Endothelial cell of umbilical vein (primary cell): ENCODE results near the gene SERPINA1. TPM values are rescaled to one million over a fixed set of nuclear protein-coding genes. Genes with fewer than 3 reads are reported as not detected.

Experiments used
- BruUV-seq: library from RNA; stranded (reverse); fragments of 400-500 nt; replicated peaks from 2 replicates; lab custom pipeline; 2021; lab: Mats Ljungman, UMichigan
- CTCF ChIA-PET: fragments of 300-600, 350-600 bp; sonication (Branson Sonifier 250); formaldehyde crosslinking; loops from one replicate; lab custom pipeline; 2021; ENCODE audit warnings: antibody characterized with exemption, inconsistent platforms; lab: Charles Lee
- POLR2A ChIA-PET: fragments of 300-600, 350-600 bp; sonication (Branson Sonifier 250); formaldehyde crosslinking; loops from one replicate; lab custom pipeline; 2021; ENCODE audit warnings: antibody characterized with exemption, inconsistent platforms; lab: Charles Lee
- DNase-seq: peaks from one replicate; pipeline ENCODE4 v3.0.0-alpha.2; 2011; ENCODE audit warnings: low read depth, low spot score
- FAIRE-seq: peaks from 2 replicates; lab custom pipeline; 2011; peaks lifted over from hg19 to GRCh38; lab: Jason Lieb, UNC
- H2AFZ ChIP-seq: 2 replicates; pipeline ENCODE4 v1.6.0; 2012; ENCODE audit warnings: low read depth, low read length, control low read depth, inconsistent platforms
- H3K27ac ChIP-seq: 2 replicates; pipeline ENCODE4 v1.5.1; 2011; ENCODE audit warnings: low read depth, mild to moderate bottlenecking, control low read depth, low read length, moderate library complexity; ENCODE audit not compliant: insufficient read depth
- H3K27me3 ChIP-seq, 2 experiments: 2 replicates each; pipeline versions ENCODE4 v1.6.0 to v1.6.1; 2011; ENCODE audit warnings: low read length in 2 of 2, mixed read lengths in 1 of 2; ENCODE audit not compliant: control insufficient read depth in 2 of 2, insufficient read depth in 2 of 2
- H3K36me3 ChIP-seq, 2 experiments: 2 replicates in 1 of 2; 3 replicates in 1 of 2; pipeline ENCODE4 v1.5.1; 2011; ENCODE audit warnings: low read length in 2 of 2, mild to moderate bottlenecking in 1 of 2, moderate library complexity in 1 of 2; ENCODE audit not compliant: control insufficient read depth in 2 of 2, insufficient read depth in 2 of 2; ENCODE audit errors: extremely low read depth in 1 of 2
- H3K4me1 ChIP-seq: 3 replicates; pipeline ENCODE4 v1.5.1; 2011; ENCODE audit warnings: mild to moderate bottlenecking, low read length; ENCODE audit not compliant: control insufficient read depth, insufficient read depth; ENCODE audit errors: extremely low read depth
- H3K4me2 ChIP-seq: 2 replicates; pipeline ENCODE4 v1.6.1; 2011; ENCODE audit warnings: low read length, control low read depth, mixed read lengths; ENCODE audit not compliant: insufficient read depth
- H3K4me3 ChIP-seq, 3 experiments: fragments of 200-600 bp in 1 of 3; sonication (generic), shearing (Covaris generic) in 1 of 3; replicated peaks in 1 of 3; 2 replicates each; pipeline ENCODE4 v1.5.1; 2011 to 2016; ENCODE audit warnings: control low read depth in 3 of 3, low read length in 3 of 3, mild to moderate bottlenecking in 2 of 3, inconsistent platforms in 1 of 3, low read depth in 1 of 3, moderate library complexity in 1 of 3; ENCODE audit not compliant: insufficient read depth in 1 of 3
- H3K79me2 ChIP-seq: 2 replicates; pipeline ENCODE4 v1.6.0; 2012; ENCODE audit warnings: low read length, inconsistent platforms; ENCODE audit not compliant: control insufficient read depth, insufficient read depth
- H3K9ac ChIP-seq: replicated peaks from 2 replicates; pipeline ENCODE3; 2011; ENCODE audit warnings: low read length, control low read depth; ENCODE audit not compliant: insufficient read depth; ENCODE audit errors: extremely low read depth
- H3K9me1 ChIP-seq: replicated peaks from 3 replicates; pipeline ENCODE4 v1.6.0; 2011; ENCODE audit warnings: mild to moderate bottlenecking, low read length; ENCODE audit not compliant: control insufficient read depth, insufficient read depth; ENCODE audit errors: extremely low read depth
- H3K9me3 ChIP-seq: replicated peaks from 2 replicates; pipeline ENCODE4 v1.5.1; 2012; ENCODE audit warnings: low read length, inconsistent platforms; ENCODE audit not compliant: control insufficient read depth, insufficient read depth
- H4K20me1 ChIP-seq: replicated peaks from 2 replicates; pipeline ENCODE3; 2011; ENCODE audit warnings: mild to moderate bottlenecking, low read length; ENCODE audit not compliant: control insufficient read depth, insufficient read depth; ENCODE audit errors: extremely low read depth
- MYC ChIP-seq: IDR thresholded peaks from one replicate; pipeline ENCODE4 v1.6.1; 2011; ENCODE audit warnings: mild to moderate bottlenecking, low read depth, low read length
- dilution Hi-C: fragments of 300-500 bp; cut with MboI; formaldehyde crosslinking; loops from one replicate; pipeline ENCODE4 v1.15.0; 2019; ENCODE audit warnings: low sequenced_read_pairs; ENCODE audit not compliant: extremely low pct_ligation_motif_present
- intact Hi-C: fragments of 100-400 bp; cut with micrococcal nuclease; formaldehyde crosslinking; loops from one replicate; pipeline ENCODE4 v1.10.0; 2022
- polyA plus RNA-seq, 4 experiments: library from polyadenylated mRNA; depleted of rRNA in 3 of 4; stranded (reverse) in 3 of 4; unstranded in 1 of 4; fragments of >200 nt; gene quantifications; 2 replicates each; pipeline versions ENCODE4 v1.2.1 to v1.2.3, GENCODE V29; 2011 to 2012; ENCODE audit warnings: missing spikeins in 1 of 4
- total RNA-seq: library from RNA; stranded (reverse); gene quantifications from 2 replicates; pipeline ENCODE4 v1.2.3, GENCODE V29; 2021

Gene SERPINA1
- total and polyA plus RNA-seq, 2 donors (not counting 3 experiments of a cell fraction or from before 2014, with no cell fraction given) = not detected

DNA sequence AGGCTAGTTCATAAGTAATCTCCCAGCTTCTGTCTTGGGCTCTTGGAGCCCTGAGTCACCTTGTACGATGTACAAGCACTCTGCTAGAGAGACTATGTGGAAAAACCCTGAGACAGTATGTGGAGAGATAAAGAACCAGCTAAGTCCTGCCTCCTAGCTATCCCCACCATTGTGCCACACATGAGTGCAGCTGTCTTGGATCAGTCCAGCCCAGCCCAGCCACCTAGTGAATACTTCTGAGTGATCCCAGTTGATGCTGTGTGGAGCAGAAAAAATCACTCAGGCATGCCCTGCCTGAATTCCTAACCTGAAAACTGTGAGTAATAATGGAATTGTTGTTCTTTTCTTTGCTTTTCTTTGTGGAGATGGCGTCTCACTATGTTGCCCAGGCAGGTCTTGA lies 60.2 kb downstream of the SERPINA1 start:
- Histone ChIP-seq H3K27me3 (no peaks in the 10 kb centered on the region), H3K79me2 (no peaks in the 10 kb centered on the region), H3K4me3 (no peak overlapping the region), H3K9ac (no peak overlapping the region), H3K4me2 (no peak overlapping the region), H3K27ac (no peak overlapping the region), H3K9me1 (no peaks in the 10 kb centered on the region), H2AFZ (no peak overlapping the region), H3K9me3 (peaks cover 2% of the 10 kb centered on the region), H4K20me1 (no peaks in the 10 kb centered on the region), H3K4me1 (no peaks in the 10 kb centered on the region), H3K36me3 (no peaks in the 10 kb centered on the region)
- POLR2A ChIA-PET = no interaction called here
- FAIRE-seq (no peak), DNase-seq (no peak)
- CTCF ChIA-PET = no interaction called here
- dilution Hi-C loops (no loop called here), intact Hi-C loops (no loop called here)
- TF ChIP-seq MYC = no peak
- BruUV-seq = no TSS peak

Other genes with a start within 250 kb of the SERPINA1 start
- not detected in 2 replicates for gene PPP4R4, start 214.3 kb downstream of the SERPINA1 start, total RNA-seq
- gene PPP4R4, start 214.3 kb downstream of the SERPINA1 start, polyA plus RNA-seq = not detected in 2 replicates
- gene SERPINA10, start 95.3 kb downstream of the SERPINA1 start, total RNA-seq = not detected in 2 replicates
- gene SERPINA10, start 95.3 kb downstream of the SERPINA1 start, polyA plus RNA-seq = not detected in 2 replicates
- gene SERPINA6, start 65.3 kb downstream of the SERPINA1 start, total RNA-seq = not detected in 2 replicates
- not detected in 2 replicates for gene SERPINA6, start 65.3 kb downstream of the SERPINA1 start, polyA plus RNA-seq
- not detected in 2 replicates for gene SERPINA2, start 21.9 kb downstream of the SERPINA1 start, total RNA-seq
- not detected in 2 replicates for gene SERPINA2, start 21.9 kb downstream of the SERPINA1 start, polyA plus RNA-seq
- gene SERPINA11, start 64.2 kb upstream of the SERPINA1 start, total RNA-seq = not detected in 2 replicates
- gene SERPINA11, start 64.2 kb upstream of the SERPINA1 start, polyA plus RNA-seq = not detected in 2 replicates
- gene SERPINA9, start 87.6 kb upstream of the SERPINA1 start, total RNA-seq = not detected in 2 replicates
- gene SERPINA9, start 87.6 kb upstream of the SERPINA1 start, polyA plus RNA-seq = not detected in 2 replicates
- not detected in 2 replicates for gene SERPINA12, start 120.9 kb upstream of the SERPINA1 start, total RNA-seq
- gene SERPINA12, start 120.9 kb upstream of the SERPINA1 start, polyA plus RNA-seq = not detected in 2 replicates
- gene SERPINA4, start 172.8 kb upstream of the SERPINA1 start, total RNA-seq = not detected in 2 replicates
- gene SERPINA4, start 172.8 kb upstream of the SERPINA1 start, polyA plus RNA-seq = not detected in 2 replicates
- not detected in 2 replicates for gene SERPINA5, start 192.8 kb upstream of the SERPINA1 start, total RNA-seq
- gene SERPINA5, start 192.8 kb upstream of the SERPINA1 start, polyA plus RNA-seq = 0.08 and 0.12 TPM in 2 replicates
- gene SERPINA3, start 223.8 kb upstream of the SERPINA1 start, total RNA-seq = not detected in 2 replicates
- not detected in 2 replicates for gene SERPINA3, start 223.8 kb upstream of the SERPINA1 start, polyA plus RNA-seq